C4-2B (cell line): Measurements from ENCODE around the gene IRF2BP2.

Source experiments
- CTCF ChIP-seq: fragments of 450-650 bp; conservative IDR thresholded peaks from 2 replicates; pipeline ENCODE4 v1.5.1; 2017; ENCODE audit warnings: mild to moderate bottlenecking
- ZFX ChIP-seq: fragments of 450-650 bp; IDR thresholded peaks from 2 replicates; pipeline ENCODE4 v1.6.1; 2017

GRCh38 chr1:234609691-234610042 lies 311 bp downstream of the IRF2BP2 start:
- TF ChIP-seq CTCF (no peak), ZFX (no peak)
